Measurements from ENCODE around the gene CMTR1. TPM values are rescaled to one million over a fixed set of nuclear protein-coding genes. Genes with fewer than 3 reads are reported as not detected.

Gene CMTR1
- total RNA-seq, 1 experiment from 2014 or later: 37.7 TPM

DNA sequence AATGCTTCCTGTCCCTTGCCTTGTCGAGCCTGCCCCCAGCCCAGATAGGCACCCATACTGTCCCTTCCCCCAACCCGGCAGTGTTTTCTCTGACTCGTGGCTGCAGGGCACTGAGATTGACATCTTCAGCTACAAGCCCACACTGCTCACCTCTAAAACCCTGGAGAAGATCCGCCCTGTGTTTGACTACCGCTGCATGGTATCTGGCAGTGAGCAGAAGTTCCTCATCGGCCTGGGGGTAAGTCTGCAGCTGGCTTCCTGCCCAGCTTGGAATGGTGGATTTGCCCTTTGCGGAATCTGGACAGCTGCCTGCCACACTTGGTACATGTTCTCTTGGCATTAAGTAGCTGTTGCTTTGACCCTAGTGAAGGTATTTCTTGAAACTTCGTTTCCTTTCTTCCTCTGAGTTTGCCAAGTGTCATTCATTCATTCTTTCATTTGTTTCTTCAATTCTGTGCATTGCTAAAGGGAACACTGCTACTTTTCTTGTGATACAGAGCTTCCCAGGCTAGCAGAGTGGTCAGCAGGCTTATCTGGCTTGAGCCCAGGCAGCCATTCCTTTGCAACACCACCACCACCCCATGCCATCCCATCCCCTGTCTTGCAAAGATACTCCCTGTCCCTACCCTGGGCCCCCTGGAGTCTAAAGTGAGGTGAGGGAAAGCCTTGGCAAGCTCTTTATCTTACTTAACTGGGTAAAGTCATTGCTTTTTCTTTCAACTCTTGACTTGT lies 40.5 kb downstream of the CMTR1 start:
- Histone ChIP-seq H3K4me3 (ENCODE audit: low read depth in 2 of 2, low read length in 2 of 2) (no peak overlapping the region), H3K4me1 (ENCODE audit: control insufficient read depth, insufficient read depth, low read length) (no peaks in the 10 kb centered on the region), H3K36me3 (ENCODE audit: control insufficient read depth, insufficient read depth, low read length) (peaks cover 5% of the 10 kb centered on the region), H3K9me3 (ENCODE audit: control insufficient read depth, insufficient read depth, low read depth, low read length) (no peaks in the 10 kb centered on the region), H3K27ac (ENCODE audit: low read length) (no peak overlapping the region), H3K27me3 (ENCODE audit: control insufficient read depth, insufficient read depth, low read length) (no peaks in the 10 kb centered on the region)
- POLR2A ChIA-PET: no interaction called here
- in situ Hi-C loops (cut with HindIII; ENCODE audit: low pct_unique_long_range_greater_than_20kb, low sequenced_read_pairs): no loop called here
- no TSS peak for BruUV-seq (replicated peaks)
- TF ChIP-seq SIN3A (IDR thresholded peaks at IDR 0.05; ENCODE audit: borderline replicate concordance, insufficient read depth, low read depth, low read length) (no peak), REST (IDR thresholded peaks at IDR 0.05; ENCODE audit: insufficient read depth in 1 of 2, low read depth in 2 of 2, low read length in 1 of 2) (no peak), POLR2AphosphoS5 (IDR thresholded peaks at IDR 0.05; ENCODE audit: low read depth, low read length) (no peak), TCF7L2 (IDR thresholded peaks at IDR 0.05; ENCODE audit: low read depth, low read length) (no peak)
- TF ChIP-seq, protein P1, sequence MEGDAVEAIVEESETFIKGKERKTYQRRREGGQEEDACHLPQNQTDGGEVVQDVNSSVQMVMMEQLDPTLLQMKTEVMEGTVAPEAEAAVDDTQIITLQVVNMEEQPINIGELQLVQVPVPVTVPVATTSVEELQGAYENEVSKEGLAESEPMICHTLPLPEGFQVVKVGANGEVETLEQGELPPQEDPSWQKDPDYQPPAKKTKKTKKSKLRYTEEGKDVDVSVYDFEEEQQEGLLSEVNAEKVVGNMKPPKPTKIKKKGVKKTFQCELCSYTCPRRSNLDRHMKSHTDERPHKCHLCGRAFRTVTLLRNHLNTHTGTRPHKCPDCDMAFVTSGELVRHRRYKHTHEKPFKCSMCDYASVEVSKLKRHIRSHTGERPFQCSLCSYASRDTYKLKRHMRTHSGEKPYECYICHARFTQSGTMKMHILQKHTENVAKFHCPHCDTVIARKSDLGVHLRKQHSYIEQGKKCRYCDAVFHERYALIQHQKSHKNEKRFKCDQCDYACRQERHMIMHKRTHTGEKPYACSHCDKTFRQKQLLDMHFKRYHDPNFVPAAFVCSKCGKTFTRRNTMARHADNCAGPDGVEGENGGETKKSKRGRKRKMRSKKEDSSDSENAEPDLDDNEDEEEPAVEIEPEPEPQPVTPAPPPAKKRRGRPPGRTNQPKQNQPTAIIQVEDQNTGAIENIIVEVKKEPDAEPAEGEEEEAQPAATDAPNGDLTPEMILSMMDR (IDR thresholded peaks at IDR 0.05): no peak
- ATAC-seq (no peak), DNase-seq (ENCODE audit: low read depth, low spot score) (no peak)
- intact Hi-C loops (cut with micrococcal nuclease; ENCODE audit: unreplicated experiment): no loop called here
- CTCF ChIA-PET: no interaction called here

GRCh38 chr6:37474316-37474715 lies 41.3 kb downstream of the CMTR1 start:
- no peak for DNase-seq (ENCODE audit: low read depth, low spot score)
- Histone ChIP-seq H3K9me3 (ENCODE audit: control insufficient read depth, insufficient read depth, low read depth, low read length) (no peaks in the 10 kb centered on the region), H3K27me3 (ENCODE audit: control insufficient read depth, insufficient read depth, low read length) (no peaks in the 10 kb centered on the region), H3K4me1 (ENCODE audit: control insufficient read depth, insufficient read depth, low read length) (no peaks in the 10 kb centered on the region), H3K27ac (ENCODE audit: low read length) (no peak overlapping the region), H3K4me3 (ENCODE audit: low read depth in 2 of 2, low read length in 2 of 2) (no peak overlapping the region), H3K36me3 (ENCODE audit: control insufficient read depth, insufficient read depth, low read length) (peaks cover 5% of the 10 kb centered on the region)
- no TSS peak for BruUV-seq (replicated peaks)
- intact Hi-C loops (cut with micrococcal nuclease; ENCODE audit: unreplicated experiment) (no loop called here), in situ Hi-C loops (cut with HindIII; ENCODE audit: low pct_unique_long_range_greater_than_20kb, low sequenced_read_pairs) (no loop called here)
- TF ChIP-seq POLR2AphosphoS5 (IDR thresholded peaks at IDR 0.05; ENCODE audit: low read depth, low read length) (no peak), TCF7L2 (IDR thresholded peaks at IDR 0.05; ENCODE audit: low read depth, low read length) (no peak), REST (IDR thresholded peaks at IDR 0.05; ENCODE audit: insufficient read depth in 1 of 2, low read depth in 2 of 2, low read length in 1 of 2) (no peak), SIN3A (IDR thresholded peaks at IDR 0.05; ENCODE audit: borderline replicate concordance, insufficient read depth, low read depth, low read length) (no peak)
- TF ChIP-seq, protein P1 (IDR thresholded peaks at IDR 0.05): no peak
- POLR2A ChIA-PET: no interaction called here
- no peak for ATAC-seq
- CTCF ChIA-PET: no interaction called here

Measured in Panc1 (cell line).